Measurements from ENCODE around the gene OPRL1. TPM values are rescaled to one million over a fixed set of nuclear protein-coding genes. Genes with fewer than 3 reads are reported as not detected.

The OPRL1 gene
- polyA plus RNA-seq, 3 donors, result 0.65 to 1.3 (median 1.2) TPM

- DNase-seq (ENCODE audit: extremely low read depth in 1 of 11, low read depth in 9 of 11, low spot score in 4 of 11), result no peak
Measured at GRCh38 chr20:64040231-64041039, 39.4 kb upstream of the OPRL1 start.

DNA sequence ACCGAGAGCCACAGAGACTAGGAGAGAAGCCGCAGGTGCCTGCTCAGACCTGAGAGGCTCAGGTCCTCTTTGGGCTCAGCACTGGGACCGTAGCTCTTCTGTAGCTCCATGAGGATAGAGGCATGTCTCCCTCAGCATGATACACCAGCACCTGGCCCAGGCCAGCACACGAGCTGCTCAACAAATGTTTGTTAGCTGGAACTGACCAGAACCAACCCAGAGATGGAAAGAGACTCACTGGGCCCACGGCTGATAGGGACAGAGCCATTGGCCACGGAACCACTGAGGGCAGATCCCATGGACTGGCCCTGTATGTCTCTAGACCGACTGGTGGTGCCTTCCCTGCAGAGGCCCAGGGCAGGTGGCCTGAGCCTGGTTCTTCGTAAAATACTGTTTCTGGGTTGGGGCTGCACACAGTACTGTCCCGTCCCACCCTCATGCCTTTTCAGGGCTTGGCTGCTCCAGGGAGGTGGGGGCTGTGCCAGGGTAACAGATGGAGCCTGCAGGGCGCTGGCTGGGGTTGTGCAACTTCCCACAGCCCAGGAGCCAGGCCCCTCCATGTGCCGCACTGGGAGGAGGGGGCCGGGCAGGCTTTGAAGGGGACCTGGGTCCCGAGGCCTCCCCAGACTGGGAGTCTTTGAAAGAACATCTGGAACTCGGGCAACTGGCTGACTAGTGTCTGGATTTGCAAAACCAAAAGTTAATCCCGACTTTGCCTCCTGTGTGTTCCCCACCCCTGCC is 38.7 kb upstream of the OPRL1 start:
- no peak for DNase-seq (ENCODE audit: extremely low read depth in 1 of 11, low read depth in 9 of 11, low spot score in 4 of 11)

DNA sequence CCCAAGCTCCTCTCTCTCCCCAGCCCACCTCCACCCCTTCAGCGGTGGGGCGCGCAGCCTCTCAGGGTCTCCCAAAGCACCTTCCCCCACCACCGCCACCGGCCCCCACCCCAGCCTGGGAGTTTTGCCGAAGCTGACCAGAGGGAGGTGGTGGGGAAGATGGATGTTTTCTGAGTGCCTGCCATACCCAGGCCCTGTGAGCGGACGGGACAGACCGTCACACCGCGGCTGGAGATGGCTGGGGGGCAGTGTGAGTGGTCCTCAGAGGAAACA is 38.2 kb upstream of the OPRL1 start:
- DNase-seq (ENCODE audit: extremely low read depth in 1 of 11, low read depth in 9 of 11, low spot score in 4 of 11), result no peak

GRCh38 chr20:64042054-64042781 is 37.7 kb upstream of the OPRL1 start:
- DNase-seq (ENCODE audit: extremely low read depth in 1 of 11, low read depth in 9 of 11, low spot score in 4 of 11), result no peak

DNA sequence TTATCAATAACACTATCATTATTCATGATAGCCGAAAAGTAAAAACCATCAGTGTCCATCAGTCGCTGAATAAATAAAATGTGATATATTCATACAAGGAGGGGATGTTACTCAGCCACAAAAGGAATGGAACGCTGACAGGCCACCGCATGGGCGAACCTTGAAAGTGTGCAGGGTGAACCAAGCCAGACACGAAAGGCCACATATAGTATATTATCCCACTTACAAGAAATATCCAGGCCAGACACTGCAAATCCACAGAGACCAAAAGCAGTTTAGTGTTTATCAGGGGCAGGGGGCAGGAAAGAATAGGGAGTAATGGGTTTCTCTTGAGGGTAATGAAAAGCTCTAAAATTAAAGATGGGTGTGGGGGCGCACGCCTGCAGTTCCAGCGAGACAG is 36.1 kb upstream of the OPRL1 start:
- DNase-seq (ENCODE audit: extremely low read depth in 1 of 11, low read depth in 9 of 11, low spot score in 4 of 11), result no peak

GRCh38 chr20:64044484-64045247 is 35.2 kb upstream of the OPRL1 start:
- no peak for DNase-seq (ENCODE audit: extremely low read depth in 1 of 11, low read depth in 9 of 11, low spot score in 4 of 11)

GRCh38 chr20:64045346-64046011 is 34.4 kb upstream of the OPRL1 start:
- no peak for DNase-seq (ENCODE audit: extremely low read depth in 1 of 11, low read depth in 9 of 11, low spot score in 4 of 11)

GRCh38 chr20:64047046-64047389 is 32.9 kb upstream of the OPRL1 start:
- no peak for DNase-seq (ENCODE audit: extremely low read depth in 1 of 11, low read depth in 9 of 11, low spot score in 4 of 11)

DNA sequence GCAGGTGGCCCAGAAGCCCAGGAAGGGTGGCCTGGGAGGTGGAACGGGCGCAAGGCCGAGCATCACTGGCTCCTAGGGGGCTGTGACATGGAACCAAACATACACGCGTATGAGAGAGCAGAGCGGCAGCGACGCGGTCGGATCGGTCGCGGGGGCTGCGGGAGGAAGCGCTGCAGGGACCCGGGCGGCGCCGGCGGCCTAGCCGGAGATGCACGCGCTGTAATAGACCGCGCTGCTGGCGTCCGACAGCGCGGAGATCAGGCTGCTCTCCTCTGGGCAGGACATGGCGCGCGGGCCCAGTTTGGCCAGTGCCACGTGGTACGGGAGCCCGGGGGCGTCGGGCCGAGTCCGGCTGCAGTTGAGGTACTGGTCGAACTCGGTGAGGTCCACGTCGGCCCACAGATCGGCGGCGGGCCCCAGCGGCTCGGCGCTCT is 31.9 kb upstream of the OPRL1 start:
- DNase-seq (ENCODE audit: extremely low read depth in 1 of 11, low read depth in 9 of 11, low spot score in 4 of 11), result no peak

DNA sequence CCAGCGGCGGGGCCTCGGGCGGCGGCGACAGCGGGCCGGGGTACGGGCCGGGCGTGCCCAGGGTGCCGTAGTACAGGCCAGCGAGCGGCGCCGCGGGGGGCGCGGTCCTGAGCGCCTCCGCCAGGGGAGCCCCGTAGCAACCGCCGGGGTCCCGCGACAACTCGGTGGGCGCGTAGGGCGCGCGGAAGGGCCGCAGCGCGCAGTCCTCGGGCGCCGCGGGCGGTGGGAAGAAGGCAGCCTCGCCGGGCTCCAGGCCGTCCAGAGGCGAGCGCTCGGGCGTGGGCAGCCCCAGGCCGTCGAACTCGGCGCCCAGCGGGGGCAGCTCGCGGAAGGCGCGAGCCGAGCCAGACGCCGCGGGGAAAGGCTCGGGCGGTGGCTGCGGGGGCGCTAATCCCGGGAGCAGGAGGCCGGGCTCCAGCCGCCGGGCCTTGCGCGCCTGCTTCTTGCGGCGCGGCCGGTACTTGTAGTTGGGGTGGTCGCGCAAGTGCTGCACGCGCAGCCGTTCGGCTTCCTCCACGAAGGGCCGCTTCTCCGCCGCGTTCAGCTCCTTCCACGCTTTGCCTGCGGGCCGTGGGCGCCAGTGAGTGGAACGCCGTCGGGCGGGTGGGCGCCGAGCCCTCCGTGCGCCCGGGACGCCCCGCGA is 31.4 kb upstream of the OPRL1 start:
- DNase-seq (ENCODE audit: extremely low read depth in 1 of 11, low read depth in 9 of 11, low spot score in 4 of 11), result no peak

GRCh38 chr20:64049060-64049877 is 30.6 kb upstream of the OPRL1 start, which contains the start of gene SOX18:
TSS of gene SOX18 (minus strand) at chr20:64049639. CDS start at chr20:64049516, 123 bp downstream.
- DNase-seq (ENCODE audit: extremely low read depth in 1 of 11, low read depth in 9 of 11, low spot score in 4 of 11), result no peak

GRCh38 chr20:64049878-64050260 is 30.0 kb upstream of the OPRL1 start:
- DNase-seq (ENCODE audit: extremely low read depth in 1 of 11, low read depth in 9 of 11, low spot score in 4 of 11), result no peak

DNA sequence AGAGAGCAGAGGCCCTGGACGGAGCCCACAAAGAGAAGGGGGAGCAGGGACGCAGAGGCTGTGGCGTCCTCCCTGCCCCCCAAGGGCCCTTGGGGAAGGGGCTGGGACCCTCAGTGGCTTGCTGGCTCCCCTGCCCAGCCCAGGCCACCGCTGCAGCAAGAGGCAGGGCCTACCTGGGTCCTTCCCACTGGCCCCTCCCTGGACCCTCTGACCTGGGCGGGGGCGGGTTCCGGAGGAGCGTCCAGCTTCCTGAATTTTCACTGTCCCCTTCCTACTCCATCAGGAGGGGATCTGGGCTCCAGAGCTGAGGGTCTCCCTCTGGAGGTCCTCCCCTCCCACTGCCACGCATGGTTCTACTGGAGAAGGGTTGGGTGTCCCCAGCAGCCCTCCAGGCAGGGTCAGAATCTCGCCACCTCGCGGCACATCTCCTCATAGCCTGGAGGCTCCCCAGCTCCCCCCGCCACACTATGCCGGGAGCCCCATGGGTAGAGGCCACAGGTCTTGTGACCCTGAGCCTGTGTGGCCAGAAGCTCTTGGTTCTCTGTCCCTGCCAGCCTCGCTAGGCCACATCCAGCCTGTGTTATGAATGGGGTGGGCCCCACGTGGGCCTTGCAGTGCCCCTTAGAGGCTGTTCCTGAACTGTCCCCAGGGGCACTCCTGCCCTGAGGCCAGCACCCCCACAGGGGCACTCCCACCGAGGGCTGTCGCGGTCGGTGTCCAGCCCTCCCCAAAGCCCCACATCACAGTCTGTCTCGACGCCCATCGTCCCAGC is 29.4 kb upstream of the OPRL1 start:
- DNase-seq (ENCODE audit: extremely low read depth in 1 of 11, low read depth in 9 of 11, low spot score in 4 of 11), result no peak

- DNase-seq (ENCODE audit: extremely low read depth in 1 of 11, low read depth in 9 of 11, low spot score in 4 of 11), result no peak
Measured at GRCh38 chr20:64051033-64051452, 28.8 kb upstream of the OPRL1 start.

GRCh38 chr20:64051561-64052325 is 28.1 kb upstream of the OPRL1 start:
- DNase-seq (ENCODE audit: extremely low read depth in 1 of 11, low read depth in 9 of 11, low spot score in 4 of 11), result no peak

- no peak for DNase-seq (ENCODE audit: extremely low read depth in 1 of 11, low read depth in 9 of 11, low spot score in 4 of 11)
Measured at GRCh38 chr20:64052326-64052722, 27.6 kb upstream of the OPRL1 start.
